RKO (cell line): Measurements from ENCODE around the gene ANXA2R.

Experiments
- DNase-seq: peaks from one replicate; pipeline ENCODE4 v3.0.0-alpha.2; 2016; ENCODE audit warnings: low spot score

The ANXA2R gene

GRCh38 chr5:43000111-43000840 lies 39.8 kb downstream of the ANXA2R start:
- no peak for DNase-seq

GRCh38 chr5:42995360-42995751 lies 44.8 kb downstream of the ANXA2R start:
- DNase-seq = no peak

- no peak for DNase-seq
Observed at GRCh38 chr5:42994555-42995359, 45.4 kb downstream of the ANXA2R start.

GRCh38 chr5:42994246-42994554 lies 45.9 kb downstream of the ANXA2R start:
- DNase-seq = no peak

- DNase-seq = no peak
Observed at GRCh38 chr5:42993516-42994245, 46.4 kb downstream of the ANXA2R start.

GRCh38 chr5:42992088-42992879 lies 47.8 kb downstream of the ANXA2R start:
- peak; percentile 82 for DNase-seq

GRCh38 chr5:42991404-42992087 lies 48.6 kb downstream of the ANXA2R start:
- no peak for DNase-seq

- DNase-seq = no peak
Observed at GRCh38 chr5:42990892-42991291, 49.2 kb downstream of the ANXA2R start.
